ENCODE data around the gene SCN4A.

Gene SCN4A

GRCh38 chr17:63993368-63993985 lies 20.8 kb upstream of the SCN4A start:
- Histone ChIP-seq H3K36me3 (ENCODE audit: control insufficient read depth in 1 of 2, insufficient read depth in 2 of 2, low read length in 2 of 2) (no peaks in the 10 kb centered on the region), H3K9ac (ENCODE audit: low read depth in 1 of 2, low read length in 2 of 2) (no peak overlapping the region), H3K9me3 (ENCODE audit: control insufficient read depth in 1 of 2, low read length in 2 of 2) (no peaks in the 10 kb centered on the region), H3K4me1 (ENCODE audit: control insufficient read depth in 1 of 2, insufficient read depth in 2 of 2, low read length in 2 of 2) (peaks cover 0 to 8% of the 10 kb centered on the region in 2 donors), H3K4me3 (ENCODE audit: low read depth in 1 of 2, low read length in 2 of 2) (no peak overlapping the region), H3K27me3 (ENCODE audit: control insufficient read depth in 1 of 2, insufficient read depth in 2 of 2, low read length in 2 of 2) (peaks cover 22 to 31% of the 10 kb centered on the region in 2 donors), H3K27ac (ENCODE audit: low read depth, low read length) (no peak overlapping the region)

GRCh38 chr17:63991611-63992010 lies 18.9 kb upstream of the SCN4A start:
- H3K27ac ChIP-seq (ENCODE audit: low read depth, low read length), result no peak overlapping the region
- no peak overlapping the region for H3K9ac ChIP-seq (ENCODE audit: low read depth in 1 of 2, low read length in 2 of 2)
- H3K4me3 ChIP-seq (ENCODE audit: low read depth in 1 of 2, low read length in 2 of 2), result no peak overlapping the region
- H3K36me3 ChIP-seq (ENCODE audit: control insufficient read depth in 1 of 2, insufficient read depth in 2 of 2, low read length in 2 of 2), result no peaks in the 10 kb centered on the region
- H3K9me3 ChIP-seq (ENCODE audit: control insufficient read depth in 1 of 2, low read length in 2 of 2), result no peaks in the 10 kb centered on the region
- H3K4me1 ChIP-seq (ENCODE audit: control insufficient read depth in 1 of 2, insufficient read depth in 2 of 2, low read length in 2 of 2), result peaks cover 0 to 5% of the 10 kb centered on the region in 2 donors
- peaks cover 15 to 22% of the 10 kb centered on the region in 2 donors for H3K27me3 ChIP-seq (ENCODE audit: control insufficient read depth in 1 of 2, insufficient read depth in 2 of 2, low read length in 2 of 2)

DNA sequence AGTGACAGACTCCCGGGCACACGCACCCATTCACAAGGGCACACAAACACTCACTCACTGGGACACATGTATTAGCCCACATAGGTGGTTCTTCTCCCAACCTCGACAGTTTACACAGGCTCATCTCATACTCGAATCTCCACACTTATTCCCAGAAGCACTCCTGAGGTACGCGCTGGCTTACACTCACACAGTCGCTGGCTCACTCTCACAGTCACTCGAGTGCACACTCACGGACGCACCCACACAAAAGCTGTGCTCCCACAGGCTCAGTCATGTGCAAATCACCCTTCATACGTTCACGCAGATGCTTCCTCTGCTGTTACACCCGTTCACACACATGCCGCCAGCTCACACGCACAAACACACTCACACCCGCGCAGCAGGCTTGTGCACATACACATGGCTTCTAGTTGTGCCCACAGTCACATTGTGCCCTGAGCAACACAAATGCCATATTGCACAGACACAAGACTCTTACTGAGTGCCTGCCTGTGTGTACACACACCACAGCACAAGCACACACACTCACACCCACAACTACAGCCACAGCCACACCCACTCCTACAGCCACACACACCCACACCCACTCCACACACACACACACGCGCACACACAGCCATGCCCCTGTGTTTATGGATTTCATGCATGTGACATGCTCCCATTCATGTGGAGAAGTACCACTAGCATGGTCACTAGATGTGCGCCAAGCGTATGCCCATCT lies 17.1 kb upstream of the SCN4A start:
- no peaks in the 10 kb centered on the region for H3K36me3 ChIP-seq (ENCODE audit: control insufficient read depth in 1 of 2, insufficient read depth in 2 of 2, low read length in 2 of 2)
- H3K9me3 ChIP-seq (ENCODE audit: control insufficient read depth in 1 of 2, low read length in 2 of 2), result no peaks in the 10 kb centered on the region
- peaks cover 7 to 13% of the 10 kb centered on the region in 2 donors for H3K4me1 ChIP-seq (ENCODE audit: control insufficient read depth in 1 of 2, insufficient read depth in 2 of 2, low read length in 2 of 2)
- H3K4me3 ChIP-seq (ENCODE audit: low read depth in 1 of 2, low read length in 2 of 2), result no peak overlapping the region
- no peak overlapping the region for H3K27ac ChIP-seq (ENCODE audit: low read depth, low read length)
- peaks cover 14 to 22% of the 10 kb centered on the region in 2 donors for H3K27me3 ChIP-seq (ENCODE audit: control insufficient read depth in 1 of 2, insufficient read depth in 2 of 2, low read length in 2 of 2)
- H3K9ac ChIP-seq (ENCODE audit: low read depth in 1 of 2, low read length in 2 of 2), result no peak overlapping the region

GRCh38 chr17:63988741-63989621 lies 16.3 kb upstream of the SCN4A start:
- Histone ChIP-seq H3K4me3 (ENCODE audit: low read depth in 1 of 2, low read length in 2 of 2) (no peak overlapping the region), H3K9me3 (ENCODE audit: control insufficient read depth in 1 of 2, low read length in 2 of 2) (no peaks in the 10 kb centered on the region), H3K9ac (ENCODE audit: low read depth in 1 of 2, low read length in 2 of 2) (no peak overlapping the region), H3K27ac (ENCODE audit: low read depth, low read length) (no peak overlapping the region), H3K36me3 (ENCODE audit: control insufficient read depth in 1 of 2, insufficient read depth in 2 of 2, low read length in 2 of 2) (no peaks in the 10 kb centered on the region), H3K27me3 (ENCODE audit: control insufficient read depth in 1 of 2, insufficient read depth in 2 of 2, low read length in 2 of 2) (peaks cover 14 to 22% of the 10 kb centered on the region in 2 donors), H3K4me1 (ENCODE audit: control insufficient read depth in 1 of 2, insufficient read depth in 2 of 2, low read length in 2 of 2) (peaks cover 7 to 17% of the 10 kb centered on the region in 2 donors)

DNA sequence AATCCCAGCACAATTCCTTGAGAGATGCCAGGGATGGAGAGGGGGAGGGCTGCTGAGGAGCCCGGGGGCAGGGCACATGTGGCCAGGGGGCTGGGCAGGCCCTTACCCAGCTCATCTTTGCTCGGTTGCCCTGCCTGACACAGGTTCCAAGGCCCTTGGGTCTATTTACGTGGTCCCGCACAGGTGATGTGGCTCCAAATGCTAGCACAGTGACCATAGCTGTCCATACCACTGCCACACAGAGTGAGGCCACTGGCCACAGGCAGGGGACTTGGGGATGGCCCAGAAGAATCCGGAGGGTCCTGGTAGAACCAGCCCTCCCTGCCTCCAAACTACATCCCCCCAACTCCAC lies 15.4 kb upstream of the SCN4A start:
- H3K9me3 ChIP-seq (ENCODE audit: control insufficient read depth in 1 of 2, low read length in 2 of 2), result no peaks in the 10 kb centered on the region
- no peak overlapping the region for H3K27ac ChIP-seq (ENCODE audit: low read depth, low read length)
- no peaks in the 10 kb centered on the region for H3K36me3 ChIP-seq (ENCODE audit: control insufficient read depth in 1 of 2, insufficient read depth in 2 of 2, low read length in 2 of 2)
- no peak overlapping the region for H3K4me3 ChIP-seq (ENCODE audit: low read depth in 1 of 2, low read length in 2 of 2)
- no peak overlapping the region for H3K9ac ChIP-seq (ENCODE audit: low read depth in 1 of 2, low read length in 2 of 2)
- H3K4me1 ChIP-seq (ENCODE audit: control insufficient read depth in 1 of 2, insufficient read depth in 2 of 2, low read length in 2 of 2), result peaks cover 7 to 17% of the 10 kb centered on the region in 2 donors
- peaks cover 10 to 22% of the 10 kb centered on the region in 2 donors for H3K27me3 ChIP-seq (ENCODE audit: control insufficient read depth in 1 of 2, insufficient read depth in 2 of 2, low read length in 2 of 2)

- Histone ChIP-seq H3K36me3 (ENCODE audit: control insufficient read depth in 1 of 2, insufficient read depth in 2 of 2, low read length in 2 of 2) (no peaks in the 10 kb centered on the region), H3K27ac (ENCODE audit: low read depth, low read length) (no peak overlapping the region), H3K9me3 (ENCODE audit: control insufficient read depth in 1 of 2, low read length in 2 of 2) (no peaks in the 10 kb centered on the region), H3K4me3 (ENCODE audit: low read depth in 1 of 2, low read length in 2 of 2) (no peak overlapping the region), H3K9ac (ENCODE audit: low read depth in 1 of 2, low read length in 2 of 2) (no peak overlapping the region), H3K27me3 (ENCODE audit: control insufficient read depth in 1 of 2, insufficient read depth in 2 of 2, low read length in 2 of 2) (peaks cover 8 to 18% of the 10 kb centered on the region in 2 donors), H3K4me1 (ENCODE audit: control insufficient read depth in 1 of 2, insufficient read depth in 2 of 2, low read length in 2 of 2) (peaks cover 7 to 17% of the 10 kb centered on the region in 2 donors)
These were observed 14.8 kb upstream of the SCN4A start for GRCh38 chr17:63987221-63988126.

GRCh38 chr17:63986821-63987220 lies 14.1 kb upstream of the SCN4A start:
- Histone ChIP-seq H3K36me3 (ENCODE audit: control insufficient read depth in 1 of 2, insufficient read depth in 2 of 2, low read length in 2 of 2) (no peaks in the 10 kb centered on the region), H3K4me1 (ENCODE audit: control insufficient read depth in 1 of 2, insufficient read depth in 2 of 2, low read length in 2 of 2) (peaks cover 7 to 17% of the 10 kb centered on the region in 2 donors), H3K27me3 (ENCODE audit: control insufficient read depth in 1 of 2, insufficient read depth in 2 of 2, low read length in 2 of 2) (peaks cover 1 to 13% of the 10 kb centered on the region in 2 donors), H3K27ac (ENCODE audit: low read depth, low read length) (no peak overlapping the region), H3K4me3 (ENCODE audit: low read depth in 1 of 2, low read length in 2 of 2) (no peak overlapping the region), H3K9me3 (ENCODE audit: control insufficient read depth in 1 of 2, low read length in 2 of 2) (peaks cover 0 to 2% of the 10 kb centered on the region in 2 donors), H3K9ac (ENCODE audit: low read depth in 1 of 2, low read length in 2 of 2) (no peak overlapping the region)

GRCh38 chr17:63985387-63986140 lies 12.8 kb upstream of the SCN4A start:
- Histone ChIP-seq H3K27me3 (ENCODE audit: control insufficient read depth in 1 of 2, insufficient read depth in 2 of 2, low read length in 2 of 2) (peaks cover 0 to 6% of the 10 kb centered on the region in 2 donors), H3K27ac (ENCODE audit: low read depth, low read length) (peak overlapping the region; percentile 10), H3K9ac (ENCODE audit: low read depth in 1 of 2, low read length in 2 of 2) (no peak overlapping the region), H3K9me3 (ENCODE audit: control insufficient read depth in 1 of 2, low read length in 2 of 2) (peaks cover 0 to 2% of the 10 kb centered on the region in 2 donors), H3K36me3 (ENCODE audit: control insufficient read depth in 1 of 2, insufficient read depth in 2 of 2, low read length in 2 of 2) (no peaks in the 10 kb centered on the region), H3K4me1 (ENCODE audit: control insufficient read depth in 1 of 2, insufficient read depth in 2 of 2, low read length in 2 of 2) (peaks cover 7 to 17% of the 10 kb centered on the region in 2 donors), H3K4me3 (ENCODE audit: low read depth in 1 of 2, low read length in 2 of 2) (no peak overlapping the region)
